NCI-H748 (cell line): ENCODE measurements around the gene TBC1D16.

Source experiments
- DNase-seq: peaks from one replicate; lab custom pipeline; 2025; ENCODE audit not compliant: unreplicated experiment; lab: John Stamatoyannopoulos, UW

TBC1D16 gene

GRCh38 chr17:79941088-79942010 is 94.3 kb downstream of the TBC1D16 start:
- DNase-seq, result no peak

DNA sequence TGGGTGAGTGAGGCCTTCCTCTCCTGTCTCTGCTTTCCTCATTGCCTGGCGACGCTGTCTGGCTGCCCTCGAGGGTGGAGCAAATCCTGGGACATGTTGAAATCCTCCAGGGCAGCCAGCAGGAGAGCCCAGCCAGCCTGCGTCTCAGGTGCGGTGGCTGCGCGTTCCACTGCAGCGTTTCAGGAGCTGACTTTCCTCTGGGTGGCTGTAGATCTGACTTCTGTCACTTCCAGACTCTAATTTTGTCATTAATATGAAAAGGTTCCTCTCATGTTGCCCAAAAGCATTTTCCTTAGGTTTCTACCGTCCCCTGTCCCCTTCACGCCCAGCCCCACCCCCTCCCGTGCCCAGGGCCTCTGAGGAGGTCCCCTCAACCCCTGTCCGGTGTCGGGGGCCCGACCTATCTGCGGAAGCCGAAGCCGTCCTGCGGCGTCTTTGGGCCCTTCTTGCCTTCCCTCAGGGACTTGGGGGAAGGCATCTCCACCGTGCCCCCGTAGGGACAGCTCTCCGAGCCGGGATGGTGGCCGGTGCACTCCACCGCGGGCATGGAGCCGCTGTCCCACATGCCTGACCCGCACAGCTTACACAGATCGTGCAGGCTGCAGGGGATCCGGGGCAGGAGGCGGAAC is 95.1 kb downstream of the TBC1D16 start:
- no peak for DNase-seq

DNA sequence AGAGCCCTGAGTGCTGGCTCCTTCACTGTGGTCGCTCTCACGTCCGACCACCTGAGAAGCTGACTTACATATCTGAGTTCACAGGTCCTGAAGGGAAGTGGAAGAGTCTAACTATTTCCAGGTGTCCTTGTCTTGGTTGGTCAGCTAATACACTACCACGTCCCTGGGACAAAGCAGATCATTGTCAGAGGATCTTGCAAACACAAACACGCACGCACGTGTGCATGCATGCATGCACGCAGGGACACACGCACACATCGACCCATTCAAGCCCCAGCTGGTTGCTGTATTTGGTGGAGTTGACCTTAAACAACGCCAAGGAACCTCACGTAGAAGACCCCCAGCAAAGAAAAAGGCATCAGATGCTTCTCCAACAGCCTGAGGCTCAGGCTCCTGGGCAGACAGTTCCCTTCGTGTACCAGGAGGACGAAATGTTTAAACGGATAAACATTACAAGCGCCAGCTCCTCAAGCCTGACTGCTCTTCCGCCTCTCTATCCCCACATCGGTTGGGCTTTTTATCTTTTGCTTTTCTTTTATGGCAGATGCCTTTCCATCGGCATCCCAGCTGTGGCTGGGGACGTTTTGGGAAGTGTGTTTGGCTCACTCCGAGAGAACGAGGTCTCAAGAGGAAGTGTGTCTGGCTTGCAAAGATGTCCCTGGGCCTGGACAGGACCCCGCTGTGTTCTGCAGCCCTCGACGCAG is 95.8 kb downstream of the TBC1D16 start:
- DNase-seq, result no peak

GRCh38 chr17:79939094-79939435 is 96.6 kb downstream of the TBC1D16 start:
- DNase-seq, result no peak

- no peak for DNase-seq
These were observed 97.2 kb downstream of the TBC1D16 start for GRCh38 chr17:79938336-79939093.

- DNase-seq, result no peak
These were observed 98.0 kb downstream of the TBC1D16 start for GRCh38 chr17:79937391-79938335.

GRCh38 chr17:79936641-79937381 is 98.9 kb downstream of the TBC1D16 start:
- no peak for DNase-seq

GRCh38 chr17:79936050-79936449 is 99.6 kb downstream of the TBC1D16 start:
- DNase-seq, result no peak

GRCh38 chr17:79935197-79935885 is 100.3 kb downstream of the TBC1D16 start:
- DNase-seq, result no peak

DNA sequence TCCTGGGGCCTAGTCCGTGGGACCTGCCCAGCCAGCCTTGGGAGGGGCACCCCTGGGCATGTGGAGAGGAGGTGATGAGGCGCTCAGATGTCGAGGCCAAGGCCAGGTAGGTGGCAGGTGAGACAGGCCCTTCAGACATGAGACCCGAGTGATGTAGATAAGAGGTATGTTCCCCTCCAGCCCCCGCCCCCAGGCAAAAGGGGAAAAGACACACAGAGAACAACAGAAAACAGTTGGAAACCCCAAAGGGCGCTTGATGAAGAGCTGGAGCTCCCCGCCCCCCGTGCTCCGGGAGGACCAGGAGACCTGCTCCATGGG is 101.1 kb downstream of the TBC1D16 start:
- DNase-seq, result no peak

DNA sequence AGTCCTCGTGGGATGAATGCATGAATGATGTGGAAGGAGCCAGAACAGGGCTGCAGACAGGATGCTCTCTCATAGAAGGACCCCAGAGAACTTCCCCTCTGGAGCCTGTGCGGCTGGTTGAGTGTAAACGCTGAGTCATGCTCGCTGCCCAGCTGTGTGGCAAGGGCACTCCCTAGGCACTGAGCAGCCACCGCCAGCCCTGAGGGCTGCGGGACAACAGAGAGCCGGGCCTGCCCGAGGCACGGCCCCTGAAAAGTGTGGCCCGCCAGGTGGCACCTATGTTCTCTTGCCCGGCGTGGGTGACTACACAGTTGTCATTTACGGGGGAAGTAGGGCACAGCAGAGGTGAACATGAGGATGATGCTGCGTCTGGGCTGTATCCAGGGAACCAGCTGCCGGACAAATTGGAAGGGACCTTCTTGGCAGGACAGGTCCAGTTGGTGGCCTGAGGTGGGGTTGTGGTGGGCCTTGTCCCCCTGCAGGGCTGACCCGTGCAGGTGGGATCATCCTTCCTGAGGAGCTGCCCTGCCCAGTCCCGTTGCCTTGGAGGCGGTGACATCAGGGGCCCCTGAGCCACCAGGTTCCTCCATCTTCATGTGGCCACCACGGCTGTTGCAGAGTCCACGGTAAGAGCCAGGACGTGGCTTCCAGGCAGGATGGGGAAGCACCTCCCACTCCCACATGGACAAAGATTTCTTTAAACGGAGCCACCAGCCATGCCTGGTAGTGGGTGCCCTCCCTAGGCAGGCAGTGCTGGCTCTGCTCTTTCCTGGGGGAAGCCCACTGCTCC is 101.6 kb downstream of the TBC1D16 start:
- peak; percentile 13 for DNase-seq

GRCh38 chr17:79932451-79933306 is 103.0 kb downstream of the TBC1D16 start:
- no peak for DNase-seq

- DNase-seq, result no peak
These were observed 103.8 kb downstream of the TBC1D16 start for GRCh38 chr17:79931817-79932309.

DNA sequence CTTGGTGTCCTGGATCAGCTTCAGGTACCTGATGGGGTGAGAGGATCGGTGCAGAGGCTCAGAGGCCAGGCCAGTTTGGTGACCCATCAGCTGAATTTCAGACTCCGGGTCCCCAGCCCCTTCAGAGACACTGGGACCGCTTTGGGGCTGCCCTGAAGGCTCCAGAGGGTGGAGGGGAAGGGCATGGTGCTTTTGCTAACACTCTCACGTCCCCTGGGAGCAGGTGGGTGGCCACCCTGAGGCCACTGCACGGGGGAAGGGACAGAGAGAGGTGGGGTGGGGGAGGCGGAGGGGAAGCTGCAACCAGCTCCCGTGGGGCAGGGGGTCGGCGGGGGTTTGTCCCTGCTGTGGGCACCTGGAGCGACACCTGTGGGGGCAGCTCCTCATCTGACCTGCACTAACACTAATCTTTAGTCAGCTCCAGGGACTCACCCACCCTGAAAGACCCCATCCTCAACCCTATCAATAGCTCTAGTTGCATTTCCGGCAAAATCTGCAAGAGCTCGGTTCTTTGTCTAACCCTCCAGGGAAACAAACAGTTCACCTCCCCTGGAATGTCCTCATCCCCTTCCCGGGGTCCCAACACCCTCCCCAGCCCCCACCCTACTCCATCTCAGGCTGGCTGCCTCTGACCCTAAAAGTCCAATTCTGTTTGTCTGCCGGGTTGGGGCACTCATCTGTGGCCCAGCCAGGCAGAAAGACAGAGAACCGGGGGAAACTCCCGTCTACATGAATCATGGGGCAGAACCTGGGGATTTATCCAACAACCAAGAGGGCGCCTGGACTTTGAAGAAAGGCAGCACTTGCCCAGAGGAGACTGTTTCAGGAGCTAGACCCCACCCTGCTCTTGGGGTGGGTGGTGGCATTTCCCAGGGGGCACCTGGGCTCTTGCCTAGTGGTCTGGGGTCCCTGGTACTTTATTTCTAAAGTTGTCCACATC is 104.5 kb downstream of the TBC1D16 start:
- no peak for DNase-seq

DNA sequence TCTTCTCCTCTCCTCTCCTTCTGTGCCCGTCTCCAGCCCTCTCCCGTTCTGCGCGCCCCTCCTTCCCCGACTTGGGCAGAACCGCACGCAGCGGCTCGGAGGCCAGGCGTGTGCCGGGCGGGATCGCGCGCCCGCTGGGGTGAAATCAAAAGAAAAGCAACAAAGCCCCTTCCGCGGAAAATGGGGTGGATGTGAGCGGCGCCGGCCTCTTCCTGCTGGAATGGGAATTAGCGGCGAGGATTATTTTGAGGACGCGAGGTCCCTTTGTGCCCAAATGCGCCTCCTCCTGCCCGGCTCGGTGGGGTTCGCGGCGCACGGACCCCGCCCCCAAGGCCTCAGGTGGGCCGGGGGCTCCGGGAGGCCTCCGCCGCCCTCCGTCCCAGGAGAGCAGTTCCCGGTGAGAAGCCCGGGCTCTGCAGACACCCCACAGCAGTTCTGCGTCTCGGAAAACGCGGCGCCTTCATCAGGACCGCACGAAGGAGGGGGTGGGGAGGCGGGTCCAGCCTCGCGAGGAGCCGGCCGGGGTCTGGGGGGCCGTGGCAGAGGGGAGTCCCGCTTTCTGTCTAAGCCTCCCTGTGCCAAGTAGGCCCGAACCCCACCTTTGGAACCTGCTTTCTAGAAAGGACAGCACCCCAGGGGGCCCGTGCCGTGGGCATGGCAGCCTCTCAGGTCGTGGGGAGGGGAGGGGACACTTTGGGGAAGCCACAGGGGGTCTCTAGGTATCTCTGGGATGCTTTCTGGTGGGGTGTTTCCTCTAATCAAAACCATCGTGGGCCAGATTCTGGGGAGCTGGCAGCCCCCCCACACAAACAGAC is 105.4 kb downstream of the TBC1D16 start:
- DNase-seq, result peak; percentile 35
